Calu3 (cell line): ENCODE measurements around the gene UCP3. TPM values are rescaled to one million over a fixed set of nuclear protein-coding genes. Genes with fewer than 3 reads are reported as not detected.

ENCODE experiments used
- BruUV-seq: library from RNA; stranded (reverse); fragments of 400-500 nt; replicated peaks from 2 replicates; lab custom pipeline; 2021; lab: Mats Ljungman, UMichigan
- CTCF ChIA-PET: fragments of 300-600 bp; sonication (Branson Sonifier 250); formaldehyde crosslinking; loops from one replicate; lab custom pipeline; 2022; ENCODE audit warnings: antibody characterized with exemption; lab: Charles Lee
- DNase-seq: peaks from one replicate; pipeline ENCODE4 v3.0.0; 2022
- H3K27ac Mint-ChIP-seq: one replicate; pipeline ENCODE4 v1.8.0; 2022; ENCODE audit warnings: mixed read lengths; ENCODE audit not compliant: unreplicated experiment
- H3K27me3 Mint-ChIP-seq: one replicate; pipeline ENCODE4 v1.8.0; 2022; ENCODE audit warnings: mixed read lengths; ENCODE audit not compliant: unreplicated experiment
- H3K36me3 Mint-ChIP-seq: one replicate; pipeline ENCODE4 v1.8.0; 2022; ENCODE audit warnings: mild to moderate bottlenecking, moderate library complexity, mixed read lengths; ENCODE audit not compliant: insufficient read depth, unreplicated experiment
- H3K4me1 Mint-ChIP-seq: one replicate; pipeline ENCODE4 v1.8.0; 2022; ENCODE audit warnings: mild to moderate bottlenecking, low read depth, mixed read lengths; ENCODE audit not compliant: unreplicated experiment
- H3K4me3 Mint-ChIP-seq: one replicate; pipeline ENCODE4 v1.8.0; 2022; ENCODE audit warnings: mild to moderate bottlenecking, low read depth, moderate library complexity, mixed read lengths; ENCODE audit not compliant: unreplicated experiment
- H3K9me3 Mint-ChIP-seq: one replicate; pipeline ENCODE4 v1.8.0; 2022; ENCODE audit warnings: low read depth, mixed read lengths; ENCODE audit not compliant: unreplicated experiment
- CTCF ChIP-seq: fragments of 200-600 bp; IDR thresholded peaks from one replicate; pipeline ENCODE4 v1.8.0; 2022; ENCODE audit warnings: antibody characterized with exemption; ENCODE audit not compliant: unreplicated experiment
- intact Hi-C: fragments of 100-400 bp; cut with micrococcal nuclease; formaldehyde crosslinking; loops from one replicate; pipeline ENCODE4 v1.10.0; 2022; ENCODE audit not compliant: unreplicated experiment
- total RNA-seq: library from RNA; stranded (reverse); gene quantifications from 2 replicates; pipeline ENCODE4 v1.2.3, GENCODE V29; 2022

Gene UCP3
- total RNA-seq, 1 experiment from 2014 or later, result 1.9 TPM

DNA sequence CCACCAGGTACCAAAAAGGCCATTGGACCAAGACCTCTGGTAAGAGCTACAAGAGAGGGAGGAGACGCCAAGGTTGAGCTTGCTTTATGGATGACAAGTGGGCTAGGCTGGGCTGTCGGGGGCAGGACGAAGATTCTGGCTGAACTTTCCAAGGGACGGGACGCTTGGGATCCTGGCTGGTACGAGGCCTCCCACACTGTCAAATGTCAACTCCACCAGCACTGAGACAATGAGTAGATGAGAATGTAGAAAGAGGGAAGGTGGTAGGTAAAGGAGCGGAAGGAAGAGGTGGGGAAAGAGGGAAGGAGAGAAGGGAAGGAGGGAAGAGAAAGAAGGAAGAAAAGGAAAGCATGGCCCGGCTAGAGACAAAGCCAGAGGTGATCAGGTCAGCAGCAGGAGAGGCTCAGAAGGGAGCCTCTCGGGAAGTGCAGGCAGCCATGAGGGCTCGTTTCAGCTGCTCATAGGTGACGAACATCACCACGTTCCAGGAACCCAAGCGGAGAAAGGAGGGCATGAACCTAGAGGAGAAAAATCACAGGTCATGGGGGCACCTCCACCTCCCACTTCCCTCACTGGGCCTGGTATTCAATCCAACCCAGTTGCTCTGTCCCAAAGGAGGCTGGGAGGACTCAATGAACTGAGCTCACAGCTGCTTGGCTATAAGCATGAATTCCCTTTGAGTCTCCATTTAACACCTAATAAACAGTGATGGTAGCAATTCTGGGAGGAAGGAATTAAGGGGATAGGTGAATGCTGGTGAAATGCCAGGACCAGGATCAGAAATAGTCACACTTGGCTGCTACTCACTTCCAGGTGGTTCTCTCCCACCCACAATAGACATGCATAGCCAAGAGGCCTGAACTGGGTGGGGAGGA lies 34.0 kb downstream of the UCP3 start:
- TF ChIP-seq CTCF, result no peak
- Mint-ChIP-seq H3K27me3 (no peaks in the 10 kb centered on the region), H3K36me3 (peaks cover 5% of the 10 kb centered on the region), H3K4me1 (no peaks in the 10 kb centered on the region), H3K27ac (no peak overlapping the region), H3K4me3 (no peak overlapping the region), H3K9me3 (no peaks in the 10 kb centered on the region)
- DNase-seq, result no peak
- CTCF ChIA-PET, result interaction anchor here (0.6 kb wide), 1 partner anchor 63 kb away, joined by 4 read pairs; no protein-coding TSS in a partner anchor
- BruUV-seq, result no TSS peak
- intact Hi-C loops, result no loop called here

GRCh38 chr11:73972620-73973449 lies 36.0 kb downstream of the UCP3 start:
- no peak for TF ChIP-seq CTCF
- no peak overlapping the region for H3K4me3 Mint-ChIP-seq
- CTCF ChIA-PET, result interaction anchor here (0.7 kb wide), 1 partner anchor 117 kb away, joined by 3 read pairs; no protein-coding TSS in a partner anchor
- no peak for DNase-seq
- no peaks in the 10 kb centered on the region for H3K27me3 Mint-ChIP-seq
- intact Hi-C loops, result no loop called here
- H3K9me3 Mint-ChIP-seq, result no peaks in the 10 kb centered on the region
- no peaks in the 10 kb centered on the region for H3K4me1 Mint-ChIP-seq
- H3K27ac Mint-ChIP-seq, result no peak overlapping the region
- no TSS peak for BruUV-seq
- H3K36me3 Mint-ChIP-seq, result peaks cover 5% of the 10 kb centered on the region

DNA sequence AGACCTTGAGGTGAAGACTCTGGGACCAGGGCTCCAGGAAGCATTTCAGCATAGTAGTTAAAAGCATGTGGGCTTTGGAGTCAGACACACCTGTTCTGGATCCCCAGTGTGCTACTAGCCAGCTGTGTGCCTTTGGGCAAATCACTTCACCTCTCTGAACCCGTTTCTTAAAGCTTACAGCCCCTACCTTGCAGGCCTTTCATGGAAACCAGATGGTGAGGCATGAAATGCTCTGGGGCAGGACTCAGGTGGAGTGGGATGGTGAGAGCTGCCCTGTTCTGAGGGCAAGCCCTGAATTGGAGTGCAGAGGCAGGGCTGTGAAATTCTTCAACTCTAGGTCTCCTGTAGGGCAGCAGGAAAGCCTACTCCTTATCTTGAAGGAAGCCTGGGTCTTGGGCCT lies 36.7 kb downstream of the UCP3 start:
- no peak for TF ChIP-seq CTCF
- Mint-ChIP-seq H3K36me3 (peaks cover 5% of the 10 kb centered on the region), H3K4me1 (no peaks in the 10 kb centered on the region), H3K27me3 (no peaks in the 10 kb centered on the region), H3K4me3 (no peak overlapping the region), H3K27ac (no peak overlapping the region), H3K9me3 (no peaks in the 10 kb centered on the region)
- no peak for DNase-seq
- CTCF ChIA-PET, result interaction anchor here (0.6 kb wide), 1 partner anchor 479 kb away, joined by 4 read pairs; no protein-coding TSS in a partner anchor
- intact Hi-C loops, result no loop called here
- no TSS peak for BruUV-seq

DNA sequence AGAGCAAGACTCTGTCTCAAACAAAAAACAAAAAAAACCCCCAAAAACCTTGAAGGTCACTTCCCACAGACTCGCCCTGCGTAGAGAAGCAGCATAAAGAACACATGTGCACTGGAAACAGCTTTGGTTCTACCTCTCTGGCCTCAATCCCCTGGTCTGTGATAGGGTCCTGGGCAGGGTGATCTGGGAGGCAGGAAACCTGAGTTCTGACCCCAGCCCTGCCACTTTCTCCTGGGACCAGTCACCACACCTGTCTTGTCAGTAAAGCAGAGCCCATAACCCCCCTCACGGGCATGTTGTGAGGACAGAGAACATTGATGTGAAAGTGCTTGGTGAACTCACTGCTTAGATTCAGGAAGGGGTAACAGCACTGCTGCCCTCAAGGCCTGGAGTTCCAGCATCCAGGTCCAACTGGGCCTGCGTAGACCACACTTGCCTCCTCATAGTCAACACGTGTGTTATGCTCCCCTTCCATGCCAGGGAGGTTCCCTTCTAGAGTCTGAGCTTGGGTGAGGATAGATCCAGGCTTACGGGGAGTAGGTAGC lies 37.6 kb downstream of the UCP3 start:
- no TSS peak for BruUV-seq
- H3K27ac Mint-ChIP-seq, result no peak overlapping the region
- no peaks in the 10 kb centered on the region for H3K36me3 Mint-ChIP-seq
- CTCF ChIA-PET, result no interaction called here
- TF ChIP-seq CTCF, result no peak
- no peaks in the 10 kb centered on the region for H3K9me3 Mint-ChIP-seq
- no peaks in the 10 kb centered on the region for H3K4me1 Mint-ChIP-seq
- DNase-seq, result no peak
- no peaks in the 10 kb centered on the region for H3K27me3 Mint-ChIP-seq
- no peak overlapping the region for H3K4me3 Mint-ChIP-seq
- intact Hi-C loops, result no loop called here
